ENCODE measurements around the gene DOP1A.
A peak's percentile ranks its signal among the peaks of the same experiment; 100 is the strongest.

DOP1A gene

GRCh38 chr6:83199863-83200225 is 132.4 kb downstream of the DOP1A start:
- DNase-seq (ENCODE audit: low read depth in 2 of 2) = no peak

- DNase-seq (ENCODE audit: low read depth in 2 of 2) = no peak
Measured at GRCh38 chr6:83202031-83202430, 134.6 kb downstream of the DOP1A start.

DNA sequence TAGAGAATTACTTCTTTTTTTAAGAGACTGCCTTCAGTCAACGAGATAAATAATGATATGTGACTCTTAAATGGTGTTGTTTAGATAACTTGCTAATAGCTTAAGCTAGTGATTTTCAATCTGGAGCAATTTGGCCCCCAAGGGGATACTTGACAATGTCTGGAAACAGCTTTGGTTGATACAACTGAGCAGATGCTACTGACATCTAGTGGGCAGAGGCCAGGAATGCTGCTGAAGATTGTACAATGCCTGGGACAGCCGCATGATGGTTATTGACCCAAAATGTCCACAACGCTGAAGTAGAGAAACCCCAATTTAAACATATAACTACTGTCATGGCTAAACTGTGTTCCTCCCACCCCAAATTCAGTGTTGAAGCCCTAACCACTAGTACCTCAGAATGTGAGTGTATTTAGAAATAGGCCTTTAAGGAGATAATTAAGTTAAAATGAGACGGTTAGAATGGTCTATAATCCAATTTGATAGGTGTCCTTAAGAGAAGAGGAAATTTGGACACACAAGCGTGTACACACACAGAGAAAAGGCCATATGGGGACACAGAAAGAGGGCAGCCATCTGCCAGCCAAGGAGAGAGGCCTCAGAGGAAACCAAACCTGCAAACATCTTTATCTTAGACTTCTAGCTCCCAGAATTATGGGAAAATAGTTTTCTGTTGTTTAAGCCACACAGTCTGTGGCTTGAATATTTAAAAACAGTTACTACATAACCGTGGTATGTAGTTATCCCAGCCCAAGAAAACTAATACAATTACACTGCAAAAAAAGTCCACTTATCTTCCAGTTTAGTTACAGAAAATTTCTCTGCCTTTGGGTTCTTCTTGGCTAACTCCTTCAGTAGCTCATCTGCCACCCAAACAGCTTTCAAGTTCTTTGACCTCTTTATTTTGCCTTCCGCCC is 147.9 kb downstream of the DOP1A start:
- peak in 1 of 2 donors; percentile 20 for DNase-seq (ENCODE audit: low read depth in 2 of 2)

DNA sequence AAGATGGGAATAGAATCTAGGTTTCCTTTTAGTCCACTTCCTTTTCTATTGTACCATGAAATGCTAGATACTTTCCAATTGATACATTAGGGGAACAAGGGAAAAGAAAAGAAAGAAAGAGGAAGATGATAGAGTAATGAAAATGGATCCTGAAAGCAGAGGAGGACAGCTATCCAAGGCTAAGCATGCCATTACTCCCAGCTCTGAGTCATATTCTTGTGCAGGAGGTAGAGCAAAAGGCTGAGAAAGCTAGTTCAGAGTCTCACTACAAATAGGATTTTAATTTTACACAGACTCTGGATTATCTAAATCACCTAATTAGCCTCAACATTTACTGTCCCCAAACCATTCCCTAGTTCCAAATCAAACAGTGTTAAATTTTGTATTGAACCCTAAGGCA is 149.3 kb downstream of the DOP1A start:
- DNase-seq (ENCODE audit: low read depth in 2 of 2) = no peak

Measured in stimulated activated CD8-positive, alpha-beta memory T cell treated with anti-CD3 and anti-CD28 coated beads, Interleukin-15, amount 100 ng/mL, for 4 hours (primary cell).